Endothelial cell of umbilical vein (primary cell): Measurements from ENCODE around the gene ZNF652. TPM values are rescaled to one million over a fixed set of nuclear protein-coding genes. Genes with fewer than 3 reads are reported as not detected.

ENCODE experiments used
- BruUV-seq: library from RNA; stranded (reverse); fragments of 400-500 nt; replicated peaks from 2 replicates; lab custom pipeline; 2021; lab: Mats Ljungman, UMichigan
- CTCF ChIA-PET: fragments of 300-600, 350-600 bp; sonication (Branson Sonifier 250); formaldehyde crosslinking; loops from one replicate; lab custom pipeline; 2021; ENCODE audit warnings: antibody characterized with exemption, inconsistent platforms; lab: Charles Lee
- POLR2A ChIA-PET: fragments of 300-600, 350-600 bp; sonication (Branson Sonifier 250); formaldehyde crosslinking; loops from one replicate; lab custom pipeline; 2021; ENCODE audit warnings: antibody characterized with exemption, inconsistent platforms; lab: Charles Lee
- DNase-seq: peaks from one replicate; pipeline ENCODE4 v3.0.0-alpha.2; 2011; ENCODE audit warnings: low read depth, low spot score
- FAIRE-seq: peaks from 2 replicates; lab custom pipeline; 2011; peaks lifted over from hg19 to GRCh38; lab: Jason Lieb, UNC
- H2AFZ ChIP-seq: 2 replicates; pipeline ENCODE4 v1.6.0; 2012; ENCODE audit warnings: low read depth, low read length, control low read depth, inconsistent platforms
- H3K27ac ChIP-seq: 2 replicates; pipeline ENCODE4 v1.5.1; 2011; ENCODE audit warnings: low read depth, mild to moderate bottlenecking, control low read depth, low read length, moderate library complexity; ENCODE audit not compliant: insufficient read depth
- H3K27me3 ChIP-seq, 2 experiments: 2 replicates each; pipeline versions ENCODE4 v1.6.0 to v1.6.1; 2011; ENCODE audit warnings: low read length in 2 of 2, mixed read lengths in 1 of 2; ENCODE audit not compliant: control insufficient read depth in 2 of 2, insufficient read depth in 2 of 2
- H3K36me3 ChIP-seq, 2 experiments: 2 replicates in 1 of 2; 3 replicates in 1 of 2; pipeline ENCODE4 v1.5.1; 2011; ENCODE audit warnings: low read length in 2 of 2, mild to moderate bottlenecking in 1 of 2, moderate library complexity in 1 of 2; ENCODE audit not compliant: control insufficient read depth in 2 of 2, insufficient read depth in 2 of 2; ENCODE audit errors: extremely low read depth in 1 of 2
- H3K4me1 ChIP-seq: 3 replicates; pipeline ENCODE4 v1.5.1; 2011; ENCODE audit warnings: mild to moderate bottlenecking, low read length; ENCODE audit not compliant: control insufficient read depth, insufficient read depth; ENCODE audit errors: extremely low read depth
- H3K4me2 ChIP-seq: 2 replicates; pipeline ENCODE4 v1.6.1; 2011; ENCODE audit warnings: low read length, control low read depth, mixed read lengths; ENCODE audit not compliant: insufficient read depth
- H3K4me3 ChIP-seq, 3 experiments: fragments of 200-600 bp in 1 of 3; sonication (generic), shearing (Covaris generic) in 1 of 3; replicated peaks in 1 of 3; 2 replicates each; pipeline ENCODE4 v1.5.1; 2011 to 2016; ENCODE audit warnings: control low read depth in 3 of 3, low read length in 3 of 3, mild to moderate bottlenecking in 2 of 3, inconsistent platforms in 1 of 3, low read depth in 1 of 3, moderate library complexity in 1 of 3; ENCODE audit not compliant: insufficient read depth in 1 of 3
- H3K79me2 ChIP-seq: 2 replicates; pipeline ENCODE4 v1.6.0; 2012; ENCODE audit warnings: low read length, inconsistent platforms; ENCODE audit not compliant: control insufficient read depth, insufficient read depth
- H3K9ac ChIP-seq: replicated peaks from 2 replicates; pipeline ENCODE3; 2011; ENCODE audit warnings: low read length, control low read depth; ENCODE audit not compliant: insufficient read depth; ENCODE audit errors: extremely low read depth
- H3K9me1 ChIP-seq: replicated peaks from 3 replicates; pipeline ENCODE4 v1.6.0; 2011; ENCODE audit warnings: mild to moderate bottlenecking, low read length; ENCODE audit not compliant: control insufficient read depth, insufficient read depth; ENCODE audit errors: extremely low read depth
- H3K9me3 ChIP-seq: replicated peaks from 2 replicates; pipeline ENCODE4 v1.5.1; 2012; ENCODE audit warnings: low read length, inconsistent platforms; ENCODE audit not compliant: control insufficient read depth, insufficient read depth
- H4K20me1 ChIP-seq: replicated peaks from 2 replicates; pipeline ENCODE3; 2011; ENCODE audit warnings: mild to moderate bottlenecking, low read length; ENCODE audit not compliant: control insufficient read depth, insufficient read depth; ENCODE audit errors: extremely low read depth
- CTCF ChIP-seq, 2 donors: IDR thresholded peaks; 1 replicate in 1 of 2; 2 replicates in 1 of 2; pipeline ENCODE4 v1.5.1; 2011; ENCODE audit warnings: low read length in 2 of 2, mild to moderate bottlenecking in 2 of 2, moderate library complexity in 2 of 2, control low read depth in 1 of 2, inconsistent platforms in 1 of 2, low read depth in 1 of 2; ENCODE audit not compliant: insufficient read depth in 1 of 2; ENCODE audit errors: extremely low read depth in 1 of 2
- EZH2 ChIP-seq: IDR thresholded peaks from 2 replicates; pipeline ENCODE4 v1.6.1; 2012; ENCODE audit warnings: borderline replicate concordance, low read depth, mild to moderate bottlenecking, moderate library complexity, low read length, inconsistent platforms; ENCODE audit not compliant: severe bottlenecking
- FOS ChIP-seq: IDR thresholded peaks from 2 replicates; pipeline ENCODE4 v1.6.1; 2011; ENCODE audit warnings: mild to moderate bottlenecking, low read length, moderate library complexity, borderline replicate concordance; ENCODE audit not compliant: insufficient read depth
- GATA2 ChIP-seq: IDR thresholded peaks from 2 replicates; pipeline ENCODE4 v1.7.0; 2011; ENCODE audit warnings: low read depth, mild to moderate bottlenecking, moderate library complexity, mixed read lengths, low read length; ENCODE audit not compliant: insufficient read length, insufficient read depth
- JUN ChIP-seq: IDR thresholded peaks from 2 replicates; pipeline ENCODE4 v1.6.1; 2011; ENCODE audit warnings: borderline replicate concordance, low read depth; ENCODE audit not compliant: insufficient read length, insufficient read depth
- MAX ChIP-seq: IDR thresholded peaks from 2 replicates; pipeline ENCODE4 v1.6.1; 2011; ENCODE audit not compliant: insufficient read depth, insufficient read length
- MYC ChIP-seq: IDR thresholded peaks from one replicate; pipeline ENCODE4 v1.6.1; 2011; ENCODE audit warnings: mild to moderate bottlenecking, low read depth, low read length
- POLR2A ChIP-seq: IDR thresholded peaks from 2 replicates; pipeline ENCODE4 v1.6.1; 2012; ENCODE audit warnings: low read depth, mild to moderate bottlenecking, control low read depth, low read length
- POLR2AphosphoS5 ChIP-seq: IDR thresholded peaks from 2 replicates; pipeline ENCODE4 v1.6.1; 2012; ENCODE audit warnings: low read depth, mild to moderate bottlenecking, control low read depth, low read length, moderate library complexity; ENCODE audit not compliant: insufficient read depth
- dilution Hi-C: fragments of 300-500 bp; cut with MboI; formaldehyde crosslinking; loops from one replicate; pipeline ENCODE4 v1.15.0; 2019; ENCODE audit warnings: low sequenced_read_pairs; ENCODE audit not compliant: extremely low pct_ligation_motif_present
- intact Hi-C: fragments of 100-400 bp; cut with micrococcal nuclease; formaldehyde crosslinking; loops from one replicate; pipeline ENCODE4 v1.10.0; 2022
- polyA plus RNA-seq, 4 experiments: library from polyadenylated mRNA; depleted of rRNA in 3 of 4; stranded (reverse) in 3 of 4; unstranded in 1 of 4; fragments of >200 nt; gene quantifications; 2 replicates each; pipeline versions ENCODE4 v1.2.1 to v1.2.3, GENCODE V29; 2011 to 2012; ENCODE audit warnings: missing spikeins in 1 of 4
- total RNA-seq: library from RNA; stranded (reverse); gene quantifications from 2 replicates; pipeline ENCODE4 v1.2.3, GENCODE V29; 2021

ZNF652 gene
- total and polyA plus RNA-seq, 2 donors (not counting 3 experiments of a cell fraction or from before 2014, with no cell fraction given): 6.1 to 18.6 TPM

- Histone ChIP-seq H2AFZ (peak overlapping the region; percentile 11), H3K79me2 (peaks cover 46% of the 10 kb centered on the region), H3K36me3 (no peaks in the 10 kb centered on the region), H3K27ac (peak overlapping the region; percentile 34), H4K20me1 (peaks cover 5% of the 10 kb centered on the region), H3K4me1 (peaks cover 19% of the 10 kb centered on the region), H3K4me2 (peak overlapping the region; percentile 83), H3K9me3 (no peaks in the 10 kb centered on the region), H3K9me1 (no peaks in the 10 kb centered on the region), H3K4me3 (peak overlapping the region; percentile 33 to 75 (median 58)), H3K27me3 (no peaks in the 10 kb centered on the region), H3K9ac (peak overlapping the region; percentile 64)
- DNase-seq (no peak), FAIRE-seq (peak; percentile 92)
- no TSS peak for BruUV-seq
- dilution Hi-C loops: no loop called here
- intact Hi-C loops: no loop called here
- POLR2A ChIA-PET: no interaction called here
- CTCF ChIA-PET: interaction anchor here (0.6 to 3.3 kb wide), 4 partner anchors 9 to 264 kb away, joined by 3 to 17 read pairs (median 4); no protein-coding TSS in a partner anchor
- TF ChIP-seq FOS (peak; percentile 63), POLR2A (no peak), MAX (no peak), EZH2 (no peak), POLR2AphosphoS5 (peak; percentile 35), CTCF (IDR thresholded peaks at IDR 0.05; ENCODE audit: extremely low read depth in 1 of 2, insufficient read depth in 1 of 2, low read depth in 1 of 2, low read length in 2 of 2) (no peak), MYC (no peak), JUN (no peak), GATA2 (no peak)
Observed at GRCh38 chr17:49360796-49361128, 1.3 kb downstream of the ZNF652 start.
